HG03575 (cell line): ENCODE results near the gene CERCAM.
"Not testable (repeated sequence)": the region's sequence is repeated elsewhere in the genome, so short reads cannot be mapped to it uniquely, and the experiment has no call there.

Experiments used
- ATAC-seq: cut with Tn5 transposase; IDR thresholded peaks from one replicate; pipeline ENCODE4 v1.9.1; 2021; ENCODE audit not compliant: unreplicated experiment, insufficient number of reproducible peaks, low FRiP score; ENCODE audit errors: extremely low read depth

CERCAM gene

DNA sequence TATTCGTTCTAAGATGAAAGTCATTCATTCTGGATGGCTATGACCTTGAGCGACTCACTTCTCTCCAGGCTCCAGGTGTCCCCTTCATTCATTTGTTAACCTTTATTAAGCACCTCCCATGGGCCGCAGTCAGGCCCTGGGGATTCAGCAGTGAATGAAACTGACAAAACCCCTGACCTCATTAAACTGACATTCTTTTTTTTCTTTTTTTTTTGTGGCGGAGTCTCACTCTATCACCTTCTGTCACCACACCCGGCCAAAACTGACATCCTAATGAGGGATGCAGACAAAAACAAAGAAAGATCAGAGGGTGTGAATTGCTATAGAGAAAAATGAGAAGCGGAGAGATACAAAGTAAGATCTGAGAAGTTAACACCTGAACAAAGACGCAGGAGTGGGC, 18.6 kb downstream of the CERCAM start:
- no peak for ATAC-seq

DNA sequence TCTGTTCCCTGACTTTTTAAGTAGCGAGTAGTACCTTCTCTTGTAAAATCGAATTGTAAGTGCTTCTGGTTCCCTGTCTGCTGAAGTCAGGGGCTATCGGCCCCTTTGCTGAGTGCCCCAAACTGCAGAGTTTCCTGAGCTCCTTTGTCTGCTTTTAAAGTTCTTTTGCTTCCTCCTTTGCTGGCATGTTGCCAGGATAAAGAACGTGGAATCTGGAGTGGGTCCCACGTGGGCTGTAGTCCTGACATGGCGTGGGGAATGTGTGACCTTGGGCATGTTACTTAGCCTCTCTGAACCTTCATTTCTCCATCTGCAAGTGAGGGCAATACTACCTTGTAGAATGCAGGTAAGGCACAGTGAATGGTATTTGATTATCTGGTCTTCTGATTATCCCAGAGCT, 21.5 kb downstream of the CERCAM start:
- no peak for ATAC-seq

- ATAC-seq, result not testable (repeated sequence)
Measured at GRCh38 chr9:128446505-128446904, 25.8 kb downstream of the CERCAM start.

DNA sequence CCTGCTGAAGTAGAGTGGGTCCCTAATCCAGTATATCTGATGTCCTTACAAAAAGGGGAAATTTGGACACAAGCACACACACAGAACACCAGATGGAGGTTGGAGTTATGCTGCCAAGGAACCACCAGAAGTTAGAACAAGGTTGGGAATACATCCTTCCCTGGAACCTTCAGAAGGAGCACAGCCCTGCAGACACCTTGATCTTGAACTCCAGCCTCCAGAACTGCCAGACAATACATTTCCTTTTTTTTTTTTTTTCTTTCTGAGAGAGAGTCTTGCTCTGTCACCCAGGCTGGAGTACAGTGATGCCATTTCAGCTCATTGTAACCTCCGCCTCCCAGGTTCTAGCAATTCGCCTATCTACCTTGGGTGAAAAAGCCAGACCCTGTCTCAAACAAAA, 28.1 kb downstream of the CERCAM start:
- no peak for ATAC-seq

GRCh38 chr9:128454991-128455390, 34.3 kb downstream of the CERCAM start:
- no peak for ATAC-seq

GRCh38 chr9:128455849-128456612, 35.4 kb downstream of the CERCAM start, which contains the start of gene ODF2:
ODF2 (plus strand) TSS chr9:128456006; CDS start chr9:128456092, 86 bp downstream.
- no peak for ATAC-seq

DNA sequence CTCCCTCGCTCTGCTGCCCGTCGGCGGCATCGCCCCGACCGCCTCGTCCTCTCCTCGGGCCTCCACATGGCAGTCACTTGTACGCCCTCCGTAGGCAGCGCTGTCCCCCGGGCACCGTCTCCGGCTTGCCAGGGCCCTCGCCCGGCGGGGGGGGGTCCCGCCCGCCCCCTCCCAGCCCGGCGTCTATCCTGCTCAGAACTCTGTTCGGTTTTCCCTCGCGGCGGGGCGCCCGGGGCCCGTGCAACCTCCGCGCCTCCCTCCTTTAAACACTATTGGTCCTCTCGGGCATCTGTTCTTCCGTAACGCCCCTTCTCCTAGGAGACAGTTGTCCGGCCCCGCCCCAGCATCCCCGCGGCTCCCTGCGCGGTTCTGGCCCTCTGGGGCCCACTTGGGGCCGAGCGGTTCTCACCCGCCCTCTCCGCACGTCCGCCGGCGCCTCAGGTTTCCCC, 36.0 kb downstream of the CERCAM start:
- no peak for ATAC-seq

DNA sequence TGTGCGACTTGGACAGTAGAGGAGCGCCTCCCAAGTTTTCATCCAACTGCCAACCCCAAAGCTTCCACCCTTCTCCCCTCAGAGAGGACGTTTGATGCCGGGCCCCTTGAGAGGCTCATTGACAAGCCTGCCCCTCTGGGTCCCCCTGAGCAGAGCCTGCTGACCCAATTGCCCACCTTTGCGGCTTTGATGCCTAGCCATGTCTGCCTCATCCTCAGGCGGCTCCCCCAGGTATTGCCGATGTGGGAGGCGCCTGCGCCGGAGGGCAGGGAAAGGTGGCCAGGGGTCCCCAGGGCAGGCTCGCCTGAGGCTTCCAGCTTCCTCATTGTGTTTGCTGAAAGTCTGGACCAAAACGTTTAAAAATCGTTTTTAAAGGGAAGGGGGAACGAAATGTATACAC, 36.5 kb downstream of the CERCAM start:
- no peak for ATAC-seq

DNA sequence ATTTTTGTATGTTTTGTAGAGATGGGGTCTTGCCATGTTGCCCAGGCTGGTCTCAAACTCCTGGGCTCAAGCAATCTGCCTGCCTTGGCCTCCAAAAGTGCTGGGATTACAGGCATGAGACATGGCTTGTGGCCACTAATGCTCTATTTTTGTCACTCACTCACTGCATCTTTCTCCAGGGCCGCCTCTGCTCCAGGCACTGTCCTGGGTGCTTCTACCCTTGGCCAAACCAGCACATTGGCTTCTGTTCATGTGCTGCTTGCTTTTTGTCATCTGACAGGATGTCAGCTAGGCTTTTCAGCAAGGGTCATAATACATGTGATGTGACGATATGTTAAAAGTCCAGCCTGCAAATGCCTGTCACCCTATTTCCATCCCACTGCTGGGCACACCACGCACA, 38.4 kb downstream of the CERCAM start:
- no peak for ATAC-seq

DNA sequence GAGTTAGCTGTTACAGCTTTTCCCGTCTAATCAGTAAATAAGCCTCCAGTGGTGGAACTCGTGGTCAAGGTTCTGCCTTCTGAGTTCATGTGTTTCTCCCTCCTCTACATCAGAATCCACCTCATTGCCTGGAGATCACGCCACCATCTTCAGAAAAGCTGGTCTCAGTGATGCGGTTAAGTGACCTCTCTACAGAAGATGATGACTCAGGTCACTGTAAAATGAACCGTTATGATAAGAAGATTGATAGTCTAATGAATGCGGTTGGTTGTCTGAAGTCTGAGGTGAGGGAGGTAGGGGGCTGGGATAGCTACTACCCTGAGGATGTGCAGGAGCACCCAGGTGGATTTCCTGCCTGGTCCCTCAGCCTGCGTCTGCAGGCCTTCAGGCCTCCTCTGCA, 48.4 kb downstream of the CERCAM start:
- no peak for ATAC-seq

- no peak for ATAC-seq
Measured at GRCh38 chr9:128470560-128470959, 49.9 kb downstream of the CERCAM start.

GRCh38 chr9:128473104-128473503, 52.4 kb downstream of the CERCAM start:
- ATAC-seq, result no peak

GRCh38 chr9:128475867-128476266, 55.2 kb downstream of the CERCAM start:
- ATAC-seq, result no peak

DNA sequence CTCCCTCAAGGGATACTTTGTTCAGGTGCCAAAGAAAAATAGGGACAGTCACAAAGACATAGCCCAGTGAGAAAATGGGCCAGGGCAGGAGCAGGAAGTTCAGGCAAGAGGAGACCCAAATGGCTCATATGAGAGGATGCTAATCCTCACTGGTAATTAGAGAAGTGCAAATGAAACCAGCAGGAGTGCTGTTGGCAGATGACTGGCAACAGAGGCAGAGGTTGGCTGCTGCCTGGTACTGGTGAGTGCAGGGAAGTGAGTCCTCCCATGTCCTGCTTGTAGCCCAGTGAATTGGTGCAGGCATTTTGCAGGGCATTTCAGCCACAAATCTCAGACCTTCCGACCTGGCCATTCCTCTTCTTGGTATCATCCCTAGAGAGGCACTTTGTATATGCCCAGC, 58.6 kb downstream of the CERCAM start:
- no peak for ATAC-seq

DNA sequence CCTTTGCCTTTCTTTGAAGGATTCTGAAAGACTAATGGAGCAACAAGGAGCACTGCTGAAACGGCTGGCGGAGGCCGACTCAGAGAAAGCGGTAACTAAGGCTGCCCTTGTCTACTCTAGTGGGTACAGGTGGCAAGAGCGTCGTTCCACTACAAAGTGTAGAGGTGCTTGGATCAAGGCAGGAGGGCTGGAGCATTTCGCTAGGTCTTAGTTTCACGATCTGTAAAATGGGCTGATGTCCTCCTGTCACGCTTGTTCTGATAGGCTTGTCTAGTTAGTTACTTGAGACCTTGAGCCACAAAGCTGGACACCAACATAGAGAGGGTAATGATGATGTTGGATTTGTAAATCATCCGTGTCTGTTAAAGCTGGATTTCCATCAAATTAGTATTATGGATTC, 60.9 kb downstream of the CERCAM start:
- no peak for ATAC-seq

- ATAC-seq, result no peak
Measured at GRCh38 chr9:128482186-128482585, 61.5 kb downstream of the CERCAM start.

DNA sequence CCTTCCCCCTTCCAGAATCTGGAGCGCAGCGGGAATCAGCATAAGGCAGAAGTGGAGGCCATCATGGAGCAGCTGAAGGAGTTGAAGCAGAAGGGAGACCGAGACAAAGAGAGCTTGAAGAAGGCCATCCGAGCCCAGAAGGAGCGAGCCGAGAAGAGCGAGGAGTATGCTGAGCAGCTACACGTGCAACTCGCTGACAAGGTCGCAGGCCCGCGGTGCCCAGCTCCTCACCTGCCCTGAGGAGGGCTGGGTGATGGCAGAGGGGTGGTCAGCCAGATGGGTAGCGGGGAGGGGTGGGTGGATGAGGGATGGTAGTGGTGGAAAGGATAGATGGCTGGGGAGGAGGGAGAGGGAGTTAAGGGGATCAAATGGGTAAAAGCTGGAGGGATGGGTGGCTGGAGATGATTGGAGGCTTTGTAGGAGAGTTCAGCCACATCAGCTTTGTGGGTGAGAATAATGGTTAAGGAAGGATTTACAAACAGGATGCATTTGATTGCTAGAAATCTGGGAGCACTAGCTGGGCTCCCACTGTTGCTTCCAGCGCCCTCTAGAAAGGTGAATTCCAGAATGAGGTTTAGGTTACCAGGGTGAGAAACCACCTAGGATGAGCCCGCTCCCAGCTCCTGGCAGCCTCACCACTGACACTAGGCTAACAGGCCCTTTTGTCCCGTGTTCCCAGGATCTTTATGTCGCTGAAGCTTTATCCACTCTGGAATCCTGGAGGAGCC, 64.2 kb downstream of the CERCAM start:
- ATAC-seq, result no peak

DNA sequence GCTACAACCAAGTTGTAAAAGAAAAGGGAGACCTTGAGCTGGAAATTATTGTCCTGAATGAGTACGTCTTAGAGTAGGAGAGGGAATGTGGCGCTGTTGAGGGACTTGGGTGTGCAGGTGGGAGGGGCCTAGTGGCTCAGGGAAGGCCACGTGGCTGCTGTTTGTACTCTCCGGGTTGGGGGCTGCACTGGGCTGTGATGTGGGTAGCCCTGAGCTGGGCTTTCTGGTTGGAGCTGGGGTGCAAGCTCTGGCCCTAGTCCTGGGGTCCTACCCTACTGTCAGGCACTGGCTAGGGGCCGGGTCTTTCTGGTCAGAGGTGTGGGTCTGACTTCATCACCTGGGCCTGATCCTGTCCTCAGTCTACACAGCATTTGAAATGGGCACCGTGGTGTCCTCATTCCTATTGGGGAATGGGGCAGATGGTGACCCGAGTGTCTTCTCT, 64.8 kb downstream of the CERCAM start:
- ATAC-seq, result no peak

GRCh38 chr9:128486201-128486600, 65.5 kb downstream of the CERCAM start:
- ATAC-seq, result no peak
